ENCODE data around the gene LIMA1.
"Not testable (repeated sequence)": the region's sequence is repeated elsewhere in the genome, so short reads cannot be mapped to it uniquely, and the experiment has no call there.

DNA sequence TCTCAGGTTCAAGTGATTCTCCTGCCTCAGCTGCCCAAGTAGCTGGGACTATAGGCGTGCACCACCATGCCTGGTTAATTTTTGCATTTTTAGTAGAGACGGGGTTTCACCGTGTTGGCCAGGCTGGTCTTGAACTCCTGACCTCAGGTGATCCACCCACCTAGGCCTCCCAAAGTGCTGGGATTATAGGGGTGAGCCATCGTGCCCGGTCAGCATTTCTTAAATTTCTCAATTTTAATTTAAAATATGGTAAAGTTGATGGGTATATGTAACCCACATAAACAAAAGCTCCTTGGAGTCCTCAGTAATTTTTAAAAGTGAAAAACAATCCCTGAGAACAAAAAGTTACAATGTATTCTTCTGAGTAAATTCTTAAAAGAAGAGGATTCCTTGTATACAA lies 128.4 kb downstream of the LIMA1 start:
- TF ChIP-seq, protein P1, sequence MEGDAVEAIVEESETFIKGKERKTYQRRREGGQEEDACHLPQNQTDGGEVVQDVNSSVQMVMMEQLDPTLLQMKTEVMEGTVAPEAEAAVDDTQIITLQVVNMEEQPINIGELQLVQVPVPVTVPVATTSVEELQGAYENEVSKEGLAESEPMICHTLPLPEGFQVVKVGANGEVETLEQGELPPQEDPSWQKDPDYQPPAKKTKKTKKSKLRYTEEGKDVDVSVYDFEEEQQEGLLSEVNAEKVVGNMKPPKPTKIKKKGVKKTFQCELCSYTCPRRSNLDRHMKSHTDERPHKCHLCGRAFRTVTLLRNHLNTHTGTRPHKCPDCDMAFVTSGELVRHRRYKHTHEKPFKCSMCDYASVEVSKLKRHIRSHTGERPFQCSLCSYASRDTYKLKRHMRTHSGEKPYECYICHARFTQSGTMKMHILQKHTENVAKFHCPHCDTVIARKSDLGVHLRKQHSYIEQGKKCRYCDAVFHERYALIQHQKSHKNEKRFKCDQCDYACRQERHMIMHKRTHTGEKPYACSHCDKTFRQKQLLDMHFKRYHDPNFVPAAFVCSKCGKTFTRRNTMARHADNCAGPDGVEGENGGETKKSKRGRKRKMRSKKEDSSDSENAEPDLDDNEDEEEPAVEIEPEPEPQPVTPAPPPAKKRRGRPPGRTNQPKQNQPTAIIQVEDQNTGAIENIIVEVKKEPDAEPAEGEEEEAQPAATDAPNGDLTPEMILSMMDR (conservative IDR thresholded peaks at IDR 0.05; ENCODE audit: low read depth, low read length): not testable (repeated sequence)
- TF ChIP-seq POLR2A (IDR thresholded peaks at IDR 0.05; ENCODE audit: low read depth, low read length): not testable (repeated sequence)
- TF ChIP-seq, protein P2, sequence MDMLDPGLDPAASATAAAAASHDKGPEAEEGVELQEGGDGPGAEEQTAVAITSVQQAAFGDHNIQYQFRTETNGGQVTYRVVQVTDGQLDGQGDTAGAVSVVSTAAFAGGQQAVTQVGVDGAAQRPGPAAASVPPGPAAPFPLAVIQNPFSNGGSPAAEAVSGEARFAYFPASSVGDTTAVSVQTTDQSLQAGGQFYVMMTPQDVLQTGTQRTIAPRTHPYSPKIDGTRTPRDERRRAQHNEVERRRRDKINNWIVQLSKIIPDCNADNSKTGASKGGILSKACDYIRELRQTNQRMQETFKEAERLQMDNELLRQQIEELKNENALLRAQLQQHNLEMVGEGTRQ (IDR thresholded peaks at IDR 0.05; ENCODE audit: low read depth, low read length): not testable (repeated sequence)

Data from IMR-90 (cell line).